Activated T-helper 1 cell treated with anti-CD3 and anti-CD28 coated beads, Interleukin-12 subunit alpha, Interleukin-12 subunit beta, Interleukin-2, Interleukin-4 antibody, amounts not matched to agents 30 ng/mL and 10 ng/mL and 1 ng/mL, durations not matched to agents 14 hours and 24 hours and 36 hours (primary cell): ENCODE measurements around the gene GABRA4. TPM values are rescaled to one million over a fixed set of nuclear protein-coding genes. Genes with fewer than 3 reads are reported as not detected.

ENCODE experiments used
- DNase-seq: peaks from one replicate; pipeline ENCODE4 v3.0.0; 2021; ENCODE audit warnings: low spot score
- H3K27ac Mint-ChIP-seq: one replicate; pipeline ENCODE4 v1.8.0; 2021; ENCODE audit warnings: mild to moderate bottlenecking, mixed read lengths
- H3K27me3 Mint-ChIP-seq: one replicate; pipeline ENCODE4 v1.8.0; 2022; ENCODE audit warnings: mild to moderate bottlenecking, moderate library complexity, mixed read lengths; ENCODE audit not compliant: insufficient read depth
- H3K36me3 Mint-ChIP-seq: one replicate; pipeline ENCODE4 v1.8.0; 2021; ENCODE audit warnings: low read depth, mixed read lengths
- H3K4me1 Mint-ChIP-seq: one replicate; pipeline ENCODE4 v1.8.0; 2021; ENCODE audit warnings: low read depth, mixed read lengths
- H3K4me3 Mint-ChIP-seq: one replicate; pipeline ENCODE4 v1.8.0; 2021; ENCODE audit warnings: mild to moderate bottlenecking, moderate library complexity, mixed read lengths
- H3K9me3 Mint-ChIP-seq: one replicate; pipeline ENCODE4 v1.8.0; 2021; ENCODE audit warnings: mixed read lengths
- intact Hi-C: fragments of 100-400 bp; cut with micrococcal nuclease; formaldehyde crosslinking; loops from one replicate; pipeline ENCODE4 v1.15.1; 2024
- total RNA-seq: library from RNA; stranded (reverse); gene quantifications from 2 replicates; pipeline ENCODE4 v1.2.3, GENCODE V29; 2022

Gene GABRA4
- total RNA-seq, result not detected in 2 replicates

GRCh38 chr4:46993075-46994006 lies at the start of gene GABRA4:
Gene GABRA4, minus strand, starts transcription at chr4:46993581. Its CDS starts 157 bp downstream, at chr4:46993424.
- intact Hi-C loops, result no loop called here
- Mint-ChIP-seq H3K9me3 (no peaks in the 10 kb centered on the region), H3K4me1 (peaks cover 5% of the 10 kb centered on the region), H3K36me3 (no peaks in the 10 kb centered on the region), H3K4me3 (peak within 1 kb of the TSS; percentile 37), H3K27ac (no peak within 1 kb of the TSS), H3K27me3 (peaks cover 53% of the 10 kb centered on the region)
- DNase-seq, result no peak

DNA sequence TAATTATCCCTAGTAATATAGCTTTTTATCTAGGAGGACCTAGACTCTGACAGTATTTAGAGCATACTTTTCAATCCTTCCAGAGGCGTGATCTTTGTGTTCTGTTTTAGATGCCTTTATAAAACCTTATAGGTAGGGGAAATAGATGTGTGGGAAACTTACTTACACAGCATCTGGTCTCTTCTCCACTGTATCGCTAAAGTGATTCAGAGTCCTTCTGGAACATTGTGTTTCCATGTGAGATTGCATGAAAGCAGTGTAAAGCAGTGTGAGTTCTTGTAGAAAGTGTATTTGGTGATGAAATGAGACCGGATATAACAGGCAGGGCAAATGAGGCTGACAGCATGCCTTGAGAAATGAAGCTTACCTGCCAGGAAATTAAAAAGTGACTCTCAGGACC lies 47.4 kb upstream of the GABRA4 start:
- intact Hi-C loops, result no loop called here
- DNase-seq, result no peak
- H3K36me3 Mint-ChIP-seq, result no peaks in the 10 kb centered on the region
- H3K27ac Mint-ChIP-seq, result no peak overlapping the region
- H3K4me1 Mint-ChIP-seq, result no peaks in the 10 kb centered on the region
- no peak overlapping the region for H3K4me3 Mint-ChIP-seq
- no peaks in the 10 kb centered on the region for H3K9me3 Mint-ChIP-seq
- H3K27me3 Mint-ChIP-seq, result peaks cover 3% of the 10 kb centered on the region

DNA sequence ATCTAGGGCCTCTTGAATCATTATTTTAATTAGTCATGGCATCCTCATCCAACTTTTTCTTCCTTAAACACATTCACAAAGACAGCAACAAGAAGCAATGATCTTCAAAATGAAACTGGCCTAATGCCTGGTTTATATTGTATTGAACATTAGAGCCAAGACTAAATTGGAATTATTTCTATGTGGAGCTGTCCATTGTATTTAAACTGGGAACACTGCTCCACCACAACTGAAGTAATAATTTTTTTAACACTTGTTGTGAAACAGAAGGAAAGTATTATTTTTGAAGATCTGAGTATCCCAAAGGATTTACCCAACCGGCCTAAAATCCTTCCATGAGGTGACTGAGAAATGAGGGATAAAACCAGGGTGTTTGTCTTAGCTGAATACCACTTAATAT lies 44.9 kb upstream of the GABRA4 start:
- no peak overlapping the region for H3K4me3 Mint-ChIP-seq
- intact Hi-C loops, result no loop called here
- no peak overlapping the region for H3K27ac Mint-ChIP-seq
- no peaks in the 10 kb centered on the region for H3K4me1 Mint-ChIP-seq
- no peak for DNase-seq
- no peaks in the 10 kb centered on the region for H3K36me3 Mint-ChIP-seq
- no peaks in the 10 kb centered on the region for H3K9me3 Mint-ChIP-seq
- peaks cover 15% of the 10 kb centered on the region for H3K27me3 Mint-ChIP-seq

- DNase-seq, result peak; percentile 11
- intact Hi-C loops, result loop anchor here (1.0 kb wide), 2 partner anchors 100 to 188 kb away; no protein-coding TSS in a partner anchor
- Mint-ChIP-seq H3K4me1 (peaks cover 20% of the 10 kb centered on the region), H3K4me3 (peak overlapping the region; percentile 74), H3K27me3 (peaks cover 48% of the 10 kb centered on the region), H3K27ac (no peak overlapping the region), H3K9me3 (no peaks in the 10 kb centered on the region), H3K36me3 (no peaks in the 10 kb centered on the region)
Observed at GRCh38 chr4:47032405-47033106, 39.2 kb upstream of the GABRA4 start.

DNA sequence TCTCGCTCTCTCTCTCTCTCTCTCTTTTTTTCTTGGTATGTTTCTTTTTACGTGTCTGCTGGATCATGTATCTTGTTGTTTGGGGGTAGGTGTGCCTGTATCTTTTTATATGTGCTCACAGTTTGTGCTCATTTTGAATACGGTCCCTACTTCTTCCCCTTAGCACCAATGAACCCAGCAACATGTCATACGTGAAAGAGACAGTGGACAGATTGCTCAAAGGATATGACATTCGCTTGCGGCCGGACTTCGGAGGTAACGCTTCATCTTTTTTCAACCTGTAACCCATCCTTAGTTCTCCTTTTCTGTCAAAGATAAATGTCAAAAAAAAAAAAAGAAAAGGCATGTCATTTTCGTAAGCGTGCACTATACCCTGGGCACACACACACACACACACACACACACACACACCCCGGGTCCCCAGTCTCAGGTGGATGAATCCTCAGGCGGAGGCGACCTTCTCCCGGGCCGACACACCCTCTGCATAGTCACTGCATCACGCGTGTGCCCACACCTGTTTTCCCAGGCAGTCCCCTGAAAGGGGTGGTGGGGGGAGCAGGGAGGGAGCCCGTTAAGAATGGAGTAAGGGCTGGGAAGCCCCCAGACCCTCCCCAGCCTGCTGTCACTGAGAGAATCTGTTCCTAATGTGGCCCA lies 38.5 kb upstream of the GABRA4 start:
- Mint-ChIP-seq H3K4me3 (peak overlapping the region; percentile 74), H3K27me3 (peaks cover 48% of the 10 kb centered on the region), H3K27ac (no peak overlapping the region), H3K9me3 (no peaks in the 10 kb centered on the region), H3K4me1 (peaks cover 20% of the 10 kb centered on the region), H3K36me3 (no peaks in the 10 kb centered on the region)
- DNase-seq, result no peak
- intact Hi-C loops, result loop anchor here (1.0 kb wide), 2 partner anchors 100 to 188 kb away; no protein-coding TSS in a partner anchor

DNA sequence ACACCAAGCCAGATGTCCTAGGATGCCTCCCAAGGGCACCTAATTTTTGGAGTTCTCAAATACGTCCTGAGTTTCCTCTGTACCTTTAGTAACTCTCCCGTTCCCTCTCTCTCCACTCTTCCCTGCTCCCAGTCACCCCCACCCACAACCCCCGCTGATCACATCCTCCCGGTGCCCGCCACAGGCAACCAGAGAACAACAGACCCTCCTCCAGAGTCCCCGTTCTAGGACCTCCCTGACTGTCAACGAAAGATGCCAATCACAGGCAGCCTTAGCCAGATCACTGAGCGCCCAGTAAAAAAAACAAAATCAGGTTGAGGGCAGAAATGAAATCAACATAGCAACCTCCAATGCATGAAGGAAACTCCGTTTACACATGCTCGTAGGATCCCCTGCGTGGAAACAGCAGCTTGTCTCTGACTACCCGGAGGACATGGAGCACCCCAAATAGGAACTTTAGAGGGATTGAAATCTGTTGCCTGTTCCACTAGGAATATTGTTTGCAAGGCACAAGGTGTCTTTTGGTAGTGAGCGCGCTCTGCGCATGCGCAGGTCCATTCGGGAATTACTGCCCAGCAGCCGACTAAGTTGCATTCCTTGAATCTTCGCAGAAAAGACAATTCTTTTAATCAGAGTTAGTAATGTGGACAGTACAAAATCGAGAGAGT lies 37.8 kb upstream of the GABRA4 start, which contains the start of gene GABRB1:
TSS of gene GABRB1 (plus strand) at position 557 of the 668 bp plus-strand sequence.
- intact Hi-C loops, result no loop called here
- no peak for DNase-seq
- Mint-ChIP-seq H3K27me3 (peaks cover 48% of the 10 kb centered on the region), H3K4me1 (peaks cover 20% of the 10 kb centered on the region), H3K36me3 (no peaks in the 10 kb centered on the region), H3K4me3 (peak within 1 kb of the TSS; percentile 74), H3K9me3 (no peaks in the 10 kb centered on the region), H3K27ac (no peak within 1 kb of the TSS)

GRCh38 chr4:47017494-47017893 lies 24.1 kb upstream of the GABRA4 start:
- Mint-ChIP-seq H3K9me3 (no peaks in the 10 kb centered on the region), H3K36me3 (no peaks in the 10 kb centered on the region), H3K27me3 (peaks cover 9% of the 10 kb centered on the region), H3K4me3 (no peak overlapping the region), H3K27ac (no peak overlapping the region), H3K4me1 (no peaks in the 10 kb centered on the region)
- DNase-seq, result no peak
- intact Hi-C loops, result no loop called here

- H3K4me3 Mint-ChIP-seq, result no peak overlapping the region
- no peaks in the 10 kb centered on the region for H3K36me3 Mint-ChIP-seq
- H3K4me1 Mint-ChIP-seq, result no peaks in the 10 kb centered on the region
- no peaks in the 10 kb centered on the region for H3K9me3 Mint-ChIP-seq
- H3K27me3 Mint-ChIP-seq, result peaks cover 9% of the 10 kb centered on the region
- intact Hi-C loops, result no loop called here
- DNase-seq, result no peak
- no peak overlapping the region for H3K27ac Mint-ChIP-seq
Observed at GRCh38 chr4:47017081-47017480, 23.7 kb upstream of the GABRA4 start.

DNA sequence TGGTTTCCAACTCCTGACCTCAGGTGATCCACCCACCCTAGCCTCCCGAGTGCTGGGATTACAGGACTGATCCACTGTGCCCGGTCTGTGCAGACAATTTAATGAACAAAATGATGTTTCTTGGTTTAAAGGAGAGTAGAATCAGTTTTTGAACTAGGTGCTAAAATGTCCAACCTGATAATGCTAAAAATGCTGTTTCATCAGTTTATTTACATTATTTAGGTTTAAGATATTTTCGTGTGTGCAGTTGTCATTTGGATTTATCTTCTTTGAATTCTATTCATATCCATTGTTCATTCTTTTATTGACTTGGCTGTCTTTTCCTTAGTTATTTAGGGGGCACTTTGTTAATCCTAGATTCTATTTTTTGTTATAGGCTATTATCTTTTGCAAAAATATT lies 20.0 kb upstream of the GABRA4 start:
- Mint-ChIP-seq H3K4me3 (no peak overlapping the region), H3K9me3 (peaks cover 9% of the 10 kb centered on the region), H3K27ac (no peak overlapping the region), H3K36me3 (peaks cover 5% of the 10 kb centered on the region), H3K27me3 (peaks cover 7% of the 10 kb centered on the region), H3K4me1 (peaks cover 12% of the 10 kb centered on the region)
- intact Hi-C loops, result no loop called here
- DNase-seq, result no peak

GRCh38 chr4:47012676-47013075 lies 19.3 kb upstream of the GABRA4 start:
- no peak for DNase-seq
- H3K4me1 Mint-ChIP-seq, result peaks cover 12% of the 10 kb centered on the region
- H3K9me3 Mint-ChIP-seq, result peaks cover 9% of the 10 kb centered on the region
- H3K36me3 Mint-ChIP-seq, result peaks cover 5% of the 10 kb centered on the region
- H3K27ac Mint-ChIP-seq, result no peak overlapping the region
- peaks cover 3% of the 10 kb centered on the region for H3K27me3 Mint-ChIP-seq
- H3K4me3 Mint-ChIP-seq, result no peak overlapping the region
- intact Hi-C loops, result no loop called here

GRCh38 chr4:47010912-47011446 lies 17.6 kb upstream of the GABRA4 start:
- peak overlapping the region; percentile 57 for H3K4me3 Mint-ChIP-seq
- peaks cover 9% of the 10 kb centered on the region for H3K9me3 Mint-ChIP-seq
- intact Hi-C loops, result no loop called here
- peaks cover 3% of the 10 kb centered on the region for H3K27me3 Mint-ChIP-seq
- DNase-seq, result no peak
- peak overlapping the region; percentile 62 for H3K27ac Mint-ChIP-seq
- peaks cover 5% of the 10 kb centered on the region for H3K36me3 Mint-ChIP-seq
- peaks cover 12% of the 10 kb centered on the region for H3K4me1 Mint-ChIP-seq

DNA sequence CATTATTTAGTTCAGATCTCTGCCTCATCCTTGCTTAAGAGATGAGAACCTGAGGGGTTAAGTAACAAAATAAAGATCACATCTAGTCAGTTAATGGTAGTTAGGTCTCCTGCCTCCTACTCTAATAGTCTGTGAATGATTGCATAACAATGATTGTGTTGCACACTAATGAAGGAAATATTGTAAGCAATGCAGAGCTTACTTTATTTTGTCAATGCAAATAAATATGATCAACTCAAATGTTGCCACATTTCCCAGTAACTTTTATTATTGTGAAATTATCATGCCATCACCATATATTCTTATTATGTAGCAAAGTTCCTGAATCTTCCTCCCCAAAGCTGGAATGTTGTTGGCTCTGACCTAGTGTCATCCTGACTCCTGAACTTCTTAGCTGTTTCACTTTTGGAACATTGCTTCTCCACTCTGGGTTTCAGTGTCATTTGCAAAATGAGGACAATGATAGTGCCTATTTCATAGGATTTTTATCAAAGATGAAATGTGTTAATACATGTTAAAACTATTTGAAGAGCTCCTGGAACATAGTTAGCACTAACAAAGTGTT lies 17.0 kb upstream of the GABRA4 start:
- peak overlapping the region; percentile 62 for H3K27ac Mint-ChIP-seq
- DNase-seq, result no peak
- intact Hi-C loops, result no loop called here
- H3K36me3 Mint-ChIP-seq, result peaks cover 5% of the 10 kb centered on the region
- H3K4me1 Mint-ChIP-seq, result peaks cover 12% of the 10 kb centered on the region
- H3K4me3 Mint-ChIP-seq, result peak overlapping the region; percentile 57
- H3K27me3 Mint-ChIP-seq, result peaks cover 3% of the 10 kb centered on the region
- H3K9me3 Mint-ChIP-seq, result peaks cover 9% of the 10 kb centered on the region
